Adrenal gland (tissue), 12 donors: ENCODE measurements around the gene NUDCD3. TPM values are rescaled to one million over a fixed set of nuclear protein-coding genes. Genes with fewer than 3 reads are reported as not detected.

Experiments used
- DNase-seq, 7 donors: peaks; one replicate each; pipeline ENCODE4 v3.0.0-alpha.2; 2019 to 2020
- H3K27ac ChIP-seq, 5 donors: fragments of 200-600 bp; sonication (generic) in 4 of 5; 1 replicate in 3 of 5; 2 replicates in 2 of 5; pipeline versions ENCODE4 v1.5.1 to v1.8.0; 2016 to 2020; ENCODE audit warnings: mild to moderate bottlenecking in 1 of 5
- H3K27me3 ChIP-seq: fragments of 200-600 bp; 2 replicates; pipeline ENCODE4 v1.8.0; 2021
- H3K36me3 ChIP-seq, 2 donors: fragments of 200-600 bp; replicated peaks in 1 of 2; 1 replicate in 1 of 2; 2 replicates in 1 of 2; pipeline versions ENCODE4 v1.5.1 to v1.8.0; 2018 to 2022
- H3K4me1 ChIP-seq, 2 donors: fragments of 200-600 bp; replicated peaks in 1 of 2; 1 replicate in 1 of 2; 2 replicates in 1 of 2; pipeline versions ENCODE4 v1.5.1 to v1.8.0; 2018 to 2021
- H3K4me3 ChIP-seq, 4 donors: fragments of 200-600 bp; sonication (generic) in 3 of 4; one replicate each; pipeline ENCODE4 v1.5.1; 2016 to 2018
- H3K9me3 ChIP-seq, 3 donors: fragments of 200-600 bp; sonication (generic) in 1 of 3; replicated peaks in 1 of 3; 1 replicate in 2 of 3; 2 replicates in 1 of 3; pipeline versions ENCODE4 v1.5.1 to v1.8.0; 2016 to 2021
- CTCF ChIP-seq, 6 experiments: fragments of 450-650 bp in 4 of 6; fragments of 200-600 bp in 2 of 6; sonication (generic) in 1 of 6; IDR thresholded peaks; 1 replicate in 5 of 6; 2 replicates in 1 of 6; pipeline versions ENCODE4 v1.5.1 to v1.8.0; 2016 to 2021; ENCODE audit warnings: antibody characterized with exemption in 6 of 6, mild to moderate bottlenecking in 2 of 6, moderate library complexity in 1 of 6
- POLR2A ChIP-seq, 2 donors: fragments of 450-650 bp; IDR thresholded peaks; one replicate each; pipeline ENCODE4 v1.6.1; 2017; ENCODE audit warnings: antibody characterized with exemption in 2 of 2, mild to moderate bottlenecking in 2 of 2, moderate library complexity in 1 of 2
- WGBS, 4 donors: extraction: QIAGEN DNeasy Blood & Tissue Kit in 2 of 4; methylation state at CpG; one replicate each; pipeline versions ENCODE4 v1.1.5 to v1.1.7; 2013 to 2017; 5-methylcytosine and 5-hydroxymethylcytosine counted together
- intact Hi-C, 2 donors: fragments of 100-400 bp; cut with DNase I; formaldehyde crosslinking; loops; one replicate each; pipeline versions ENCODE4 v1.14.1 to v1.15.0; 2022 to 2023
- polyA plus RNA-seq, 3 donors: library from polyadenylated mRNA; stranded (reverse); fragments of 200-250 nt in 2 of 3; fragments of 350-450 nt in 1 of 3; fragmentation: Illumina TruSeq in 1 of 3; extraction: RNeasy Lipid Tissue Mini Kit (QIAGEN cat#74804) in 1 of 3; gene quantifications; one replicate each; pipeline ENCODE4 v1.2.3, GENCODE V29; 2013 to 2014
- total RNA-seq, 9 donors: library from RNA; depleted of rRNA in 4 of 9; stranded (reverse); fragments of >200 nt in 4 of 9; fragments of 120-200 nt in 1 of 9; fragmentation: NEBNext Ultra II Directional in 1 of 9; extraction: Animal tissue kit (Norgen Biotek cat#: 25700) in 1 of 9; gene quantifications; one replicate each; pipeline versions ENCODE4 v1.1.0 to v1.2.4, GENCODE V29; 2013 to 2023
- donor health status: healthy with polysubstance abuse.
- donor health status: Bipolar disorder and iron deficiency.
- donor health status: DM: yes; HTN: yes; CAD: no.
- donor health status: DM: no; HTN: no; CAD: no.
- donor health status: DM: no; HTN: no; CAD: no.
- donor health status: DM: yes; HTN: yes; CAD: no.

Gene NUDCD3
- total and polyA plus RNA-seq, 12 donors = 30.5 to 136 (median 71.1) TPM

GRCh38 chr7:44498230-44498954 lies 7.9 kb upstream of the NUDCD3 start:
- no peaks in the 10 kb centered on the region for H3K4me1 ChIP-seq
- H3K9me3 ChIP-seq = no peaks in the 10 kb centered on the region
- H3K27me3 ChIP-seq = no peaks in the 10 kb centered on the region
- no peak for DNase-seq
- H3K36me3 ChIP-seq = no peaks in the 10 kb centered on the region
- intact Hi-C loops = no loop called here
- H3K4me3 ChIP-seq = no peak overlapping the region
- H3K27ac ChIP-seq = no peak overlapping the region
- TF ChIP-seq POLR2A (IDR thresholded peaks at IDR 0.05) (no peak), CTCF (IDR thresholded peaks at IDR 0.05) (no peak)
- whole genome bisulfite sequencing, 4 donors = 38 to 53% (median 44%) methylated on average over 4 of the region's 4 CpGs

DNA sequence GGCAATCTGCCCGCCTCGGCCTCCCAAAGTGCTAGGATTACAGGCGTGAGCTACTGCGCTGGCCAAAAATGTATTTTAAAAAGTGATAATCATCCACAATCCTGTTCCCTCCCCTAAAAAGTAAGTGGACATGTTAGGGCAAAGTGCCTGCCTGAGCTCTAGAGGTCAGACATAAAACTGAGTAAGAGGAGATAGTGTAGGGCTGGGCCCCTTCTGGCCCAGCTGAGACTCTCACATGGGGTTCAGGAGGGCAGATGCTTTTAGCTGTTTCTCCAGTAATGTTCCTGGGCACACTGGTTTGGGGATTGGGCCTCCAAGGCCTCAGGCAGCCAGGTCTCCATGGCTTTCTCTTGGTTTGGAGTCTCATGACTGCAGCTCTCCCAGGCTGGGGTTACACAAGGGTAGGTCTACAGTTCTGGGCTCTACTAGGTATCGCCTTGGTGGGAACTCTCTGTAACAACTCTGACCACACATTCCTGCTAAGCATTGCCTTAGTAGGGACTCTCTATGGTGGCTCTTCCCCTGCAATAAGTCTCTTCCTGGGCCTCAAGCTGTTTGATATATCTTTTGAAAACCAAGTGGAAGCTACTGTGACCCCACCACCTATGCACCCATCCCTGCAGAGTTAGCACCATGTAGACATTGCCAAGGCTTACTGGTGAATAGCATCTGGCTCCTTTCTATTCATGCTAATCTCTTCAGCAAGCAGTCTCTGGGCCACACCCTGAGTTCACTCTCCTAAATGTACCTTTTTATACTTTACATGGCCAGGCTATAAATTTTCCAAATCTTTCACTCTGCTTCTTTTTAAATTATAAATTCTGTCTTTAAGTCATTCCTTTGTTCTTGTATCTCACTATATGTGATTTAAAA lies 6.9 kb upstream of the NUDCD3 start:
- Histone ChIP-seq H3K27me3 (no peaks in the 10 kb centered on the region), H3K9me3 (no peaks in the 10 kb centered on the region), H3K27ac (no peak overlapping the region), H3K4me1 (no peaks in the 10 kb centered on the region), H3K4me3 (no peak overlapping the region), H3K36me3 (no peaks in the 10 kb centered on the region)
- intact Hi-C loops = no loop called here
- no peak for DNase-seq
- TF ChIP-seq POLR2A (IDR thresholded peaks at IDR 0.05) (no peak), CTCF (IDR thresholded peaks at IDR 0.05) (no peak)
- 89 to 93% (median 91%) methylated on average over 4 to 5 of the region's 5 CpGs for WGBS, 4 donors

DNA sequence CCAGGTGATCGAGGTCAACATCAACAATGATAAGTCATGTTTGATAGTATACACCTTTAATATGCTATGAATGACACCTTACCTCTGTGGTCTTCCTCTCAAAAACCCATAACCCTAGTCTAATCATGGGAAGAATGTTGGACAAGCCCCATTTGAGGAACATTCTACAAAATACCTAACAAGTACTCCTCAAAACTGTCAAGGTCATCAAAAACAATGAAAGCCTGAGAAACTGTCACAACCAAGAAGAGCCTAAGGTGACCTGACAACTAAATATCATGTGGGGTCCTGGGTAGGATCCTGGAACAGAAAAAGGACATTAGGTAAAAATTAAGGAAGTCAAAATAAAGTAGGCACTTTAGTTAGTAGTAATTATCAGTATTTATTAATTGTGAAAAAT lies 5.9 kb upstream of the NUDCD3 start:
- Histone ChIP-seq H3K4me1 (peaks cover 0 to under 1% of the 10 kb centered on the region in 2 donors), H3K36me3 (no peaks in the 10 kb centered on the region), H3K9me3 (no peaks in the 10 kb centered on the region), H3K4me3 (no peak overlapping the region), H3K27me3 (no peaks in the 10 kb centered on the region), H3K27ac (no peak overlapping the region)
- intact Hi-C loops = no loop called here
- no peak for DNase-seq
- TF ChIP-seq POLR2A (IDR thresholded peaks at IDR 0.05) (no peak), CTCF (IDR thresholded peaks at IDR 0.05) (no peak)
- 67 to 90% (median 79%) methylated on average over 1 of the region's 1 CpG for WGBS, 4 donors

DNA sequence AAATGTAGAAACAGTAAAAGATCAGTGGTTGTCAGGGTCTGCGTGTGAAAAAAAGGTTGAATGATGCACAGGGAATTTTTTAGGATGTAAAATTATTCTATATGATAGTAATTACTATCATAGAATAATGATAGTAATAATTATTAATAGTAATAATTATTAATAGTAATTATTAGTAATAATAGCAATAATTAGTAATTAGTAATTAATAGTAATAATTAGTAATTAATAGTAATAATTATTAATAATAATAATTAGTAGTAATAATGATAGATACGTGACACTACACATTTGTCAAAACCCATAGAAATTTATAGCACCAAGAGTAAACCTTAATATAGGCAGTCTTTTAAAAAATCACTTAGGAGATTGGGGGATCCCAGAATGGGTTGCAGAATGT lies 4.5 kb upstream of the NUDCD3 start:
- TF ChIP-seq CTCF (IDR thresholded peaks at IDR 0.05) = no peak
- TF ChIP-seq POLR2A (IDR thresholded peaks at IDR 0.05) = no peak
- no peaks in the 10 kb centered on the region for H3K36me3 ChIP-seq
- H3K27ac ChIP-seq = no peak overlapping the region
- intact Hi-C loops = no loop called here
- H3K9me3 ChIP-seq = no peaks in the 10 kb centered on the region
- peaks cover 0 to 4% of the 10 kb centered on the region in 2 donors for H3K4me1 ChIP-seq
- H3K4me3 ChIP-seq = no peak overlapping the region
- no peaks in the 10 kb centered on the region for H3K27me3 ChIP-seq
- DNase-seq = no peak
- 70 to 78% (median 76%) methylated on average over 2 of the region's 2 CpGs for WGBS, 4 donors
